IMR-90 (cell line): ENCODE measurements around the gene APCDD1L. TPM values are rescaled to one million over a fixed set of nuclear protein-coding genes. Genes with fewer than 3 reads are reported as not detected.
A peak's percentile ranks its signal among the peaks of the same experiment; 100 is the strongest.

Experiments used
- ATAC-seq: fragments of 200-7000 bp; cut with Tn5 transposase; 2 replicates; pipeline ENCODE4 v1.9.1; 2020; ENCODE audit warnings: low read depth, mild to moderate bottlenecking, moderate library complexity
- BruUV-seq: library from RNA; stranded (reverse); fragments of 400-500 nt; replicated peaks from 2 replicates; lab custom pipeline; 2021; lab: Mats Ljungman, UMichigan
- CTCF ChIA-PET: fragments of 300-600 bp; formaldehyde crosslinking; extraction: SDS; loops from one replicate; lab custom pipeline; 2021; ENCODE audit warnings: antibody characterized with exemption; lab: Yijun Ruan, JAX
- POLR2A ChIA-PET: fragments of 300-600 bp; sonication (Branson Sonifier 250); formaldehyde crosslinking; loops from one replicate; lab custom pipeline; 2022; ENCODE audit warnings: antibody characterized with exemption; ENCODE audit not compliant: unreplicated experiment; lab: Charles Lee
- DNase-seq: peaks from one replicate; pipeline ENCODE4 v3.0.0; 2013
- H2AFZ ChIP-seq: replicated peaks from 2 replicates; pipeline ENCODE3; 2013; ENCODE audit warnings: low read length, mild to moderate bottlenecking; ENCODE audit not compliant: poor library complexity
- H2AK5ac ChIP-seq: 2 replicates; pipeline ENCODE4 v1.6.1; 2013; ENCODE audit warnings: low read depth, low read length, inconsistent platforms
- H2AK9ac ChIP-seq: replicated peaks from 2 replicates; pipeline ENCODE3; 2013; ENCODE audit warnings: mild to moderate bottlenecking, low read depth, low read length, moderate library complexity; ENCODE audit not compliant: poor library complexity
- H2BK120ac ChIP-seq: 2 replicates; pipeline ENCODE4 v1.6.1; 2013; ENCODE audit warnings: low read depth, low read length, inconsistent platforms
- H2BK15ac ChIP-seq: 3 replicates; pipeline ENCODE4 v1.6.1; 2013; ENCODE audit warnings: low read depth, low read length, inconsistent platforms
- H2BK20ac ChIP-seq: 2 replicates; pipeline ENCODE4 v1.6.1; 2013; ENCODE audit warnings: low read depth, mild to moderate bottlenecking, inconsistent platforms, low read length, moderate library complexity
- H2BK5ac ChIP-seq: 2 replicates; pipeline ENCODE4 v1.6.1; 2013; ENCODE audit warnings: mild to moderate bottlenecking, low read depth, low read length, inconsistent platforms; ENCODE audit not compliant: poor library complexity, severe bottlenecking
- H3K14ac ChIP-seq: replicated peaks from 2 replicates; pipeline ENCODE4 v1.6.1; 2013; ENCODE audit warnings: low read depth, low read length, inconsistent platforms
- H3K18ac ChIP-seq: 2 replicates; pipeline ENCODE4 v1.6.1; 2013; ENCODE audit warnings: low read depth, low read length, control low read depth
- H3K23ac ChIP-seq: 2 replicates; pipeline ENCODE4 v1.6.1; 2013; ENCODE audit warnings: low read depth, low read length, inconsistent platforms
- H3K27ac ChIP-seq: 2 replicates; pipeline ENCODE4 v1.5.1; 2013; ENCODE audit warnings: mild to moderate bottlenecking, control low read depth, low read length; ENCODE audit not compliant: insufficient read depth
- H3K27me3 ChIP-seq: 2 replicates; pipeline ENCODE4 v1.6.1; 2013; ENCODE audit warnings: low read length; ENCODE audit not compliant: control insufficient read depth, insufficient read depth
- H3K36me3 ChIP-seq: 2 replicates; pipeline ENCODE4 v1.6.1; 2013; ENCODE audit warnings: low read length, mixed read lengths; ENCODE audit not compliant: control insufficient read depth, insufficient read depth
- H3K4ac ChIP-seq: 2 replicates; pipeline ENCODE4 v1.6.1; 2013; ENCODE audit warnings: low read depth, low read length, inconsistent platforms
- H3K4me1 ChIP-seq: 2 replicates; pipeline ENCODE4 v1.6.1; 2013; ENCODE audit warnings: low read length, mixed read lengths; ENCODE audit not compliant: control insufficient read depth, insufficient read depth
- H3K4me2 ChIP-seq: 2 replicates; pipeline ENCODE4 v1.6.1; 2013; ENCODE audit warnings: low read depth, mild to moderate bottlenecking, control low read depth, low read length, moderate library complexity
- H3K4me3 ChIP-seq: 2 replicates; pipeline ENCODE4 v1.5.1; 2013; ENCODE audit warnings: low read depth, mild to moderate bottlenecking, control low read depth, low read length, moderate library complexity; ENCODE audit not compliant: insufficient read depth
- H3K56ac ChIP-seq: 2 replicates; pipeline ENCODE4 v1.6.1; 2013; ENCODE audit warnings: low read length, inconsistent platforms; ENCODE audit not compliant: insufficient read depth; ENCODE audit errors: extremely low read depth
- H3K79me1 ChIP-seq, 2 experiments: 2 replicates each; pipeline ENCODE4 v1.6.1; 2013; ENCODE audit warnings: low read length in 2 of 2, inconsistent platforms in 1 of 2, low read depth in 1 of 2
- H3K9ac ChIP-seq: 2 replicates; pipeline ENCODE4 v1.6.1; 2013; ENCODE audit warnings: low read depth, low read length, control low read depth
- H3K9me1 ChIP-seq: 2 replicates; pipeline ENCODE4 v1.6.1; 2013; ENCODE audit warnings: low read length, inconsistent platforms; ENCODE audit not compliant: insufficient read depth
- H3K9me3 ChIP-seq: 2 replicates; pipeline ENCODE4 v1.6.1; 2013; ENCODE audit warnings: low read length; ENCODE audit not compliant: control insufficient read depth, insufficient read depth
- H4K20me1 ChIP-seq: 2 replicates; pipeline ENCODE4 v1.6.1; 2013; ENCODE audit warnings: low read length, inconsistent platforms; ENCODE audit not compliant: insufficient read depth
- H4K5ac ChIP-seq: 2 replicates; pipeline ENCODE4 v1.6.1; 2013; ENCODE audit warnings: mild to moderate bottlenecking, low read depth, low read length, control low read depth
- H4K8ac ChIP-seq, 2 experiments: 2 replicates each; pipeline ENCODE4 v1.6.1; 2013; ENCODE audit warnings: low read depth in 2 of 2, low read length in 2 of 2, control low read depth in 1 of 2, inconsistent platforms in 1 of 2
- H4K91ac ChIP-seq: 2 replicates; pipeline ENCODE4 v1.6.1; 2013; ENCODE audit warnings: low read depth, low read length, inconsistent platforms; ENCODE audit not compliant: insufficient read depth
- BHLHE40 ChIP-seq: fragments of 150-350 bp; IDR thresholded peaks from 2 replicates; pipeline ENCODE4 v1.6.1; 2016; ENCODE audit warnings: mild to moderate bottlenecking, low read depth, low read length
- CEBPB ChIP-seq: IDR thresholded peaks from 2 replicates; pipeline ENCODE4 v1.6.1; 2012; ENCODE audit warnings: low read depth, low read length, improper control_type of control experiment
- CHD1 ChIP-seq: IDR thresholded peaks from 2 replicates; pipeline ENCODE4 v1.6.1; 2012; ENCODE audit warnings: low read depth, low read length, improper control_type of control experiment
- CTCF ChIP-seq: conservative IDR thresholded peaks from 2 replicates; pipeline ENCODE4 v1.5.1; 2012; ENCODE audit warnings: mild to moderate bottlenecking, low read depth, low read length, improper control_type of control experiment
- ELK1 ChIP-seq: fragments of 150-350 bp; IDR thresholded peaks from 2 replicates; pipeline ENCODE4 v1.6.1; 2016; ENCODE audit warnings: low read depth, mild to moderate bottlenecking, low read length, moderate library complexity, borderline replicate concordance
- FOS ChIP-seq: fragments of 150-350 bp; IDR thresholded peaks from 2 replicates; pipeline ENCODE4 v1.6.1; 2016; ENCODE audit warnings: low read depth, low read length
- MAFK ChIP-seq: IDR thresholded peaks from 2 replicates; pipeline ENCODE4 v1.6.1; 2012; ENCODE audit warnings: low read depth, low read length, improper control_type of control experiment
- MAZ ChIP-seq: IDR thresholded peaks from 2 replicates; pipeline ENCODE4 v1.6.1; 2012; ENCODE audit warnings: low read depth, mild to moderate bottlenecking, low read length, improper control_type of control experiment, moderate library complexity, borderline replicate concordance
- MXI1 ChIP-seq: IDR thresholded peaks from 2 replicates; pipeline ENCODE4 v1.6.1; 2012; ENCODE audit warnings: low read depth, mild to moderate bottlenecking, low read length, moderate library complexity, borderline replicate concordance
- NFE2L2 ChIP-seq: fragments of 150-350 bp; IDR thresholded peaks from 2 replicates; pipeline ENCODE4 v1.6.1; 2016; ENCODE audit warnings: low read depth, mild to moderate bottlenecking, low read length
- POLR2A ChIP-seq: IDR thresholded peaks from 2 replicates; pipeline ENCODE4 v1.6.1; 2012; ENCODE audit warnings: mild to moderate bottlenecking, low read depth, low read length
- RAD21 ChIP-seq: IDR thresholded peaks from 2 replicates; pipeline ENCODE4 v1.6.1; 2012; ENCODE audit warnings: low read length, improper control_type of control experiment
- RCOR1 ChIP-seq: IDR thresholded peaks from 2 replicates; pipeline ENCODE4 v1.6.1; 2012; ENCODE audit warnings: mild to moderate bottlenecking, low read length, improper control_type of control experiment; ENCODE audit not compliant: insufficient replicate concordance
- RFX5 ChIP-seq: IDR thresholded peaks from 2 replicates; pipeline ENCODE4 v1.8.0; 2012; ENCODE audit warnings: low read depth, mild to moderate bottlenecking, low read length, moderate library complexity
- SMC3 ChIP-seq: fragments of 150-350 bp; IDR thresholded peaks from 2 replicates; pipeline ENCODE4 v1.6.1; 2016; ENCODE audit warnings: low read depth, mild to moderate bottlenecking, antibody characterized with exemption, low read length, moderate library complexity
- USF2 ChIP-seq: fragments of 150-350 bp; IDR thresholded peaks from 2 replicates; pipeline ENCODE4 v1.6.1; 2017; ENCODE audit warnings: mild to moderate bottlenecking, antibody characterized with exemption, low read length, low read depth
- WGBS, 2 experiments: methylation state at CpG; one replicate each; pipeline versions ENCODE4 v1.1.5 to v1.1.7; 2013; ENCODE audit warnings: missing lambda C conversion rate in 2 of 2; ENCODE audit not compliant: insufficient read length in 1 of 2; ENCODE audit errors: extremely low coverage in 2 of 2; 5-methylcytosine and 5-hydroxymethylcytosine counted together
- dilution Hi-C: fragments of 300-500 bp; cut with HindIII; formaldehyde crosslinking; loops from one replicate; pipeline ENCODE4 v1.14.3; 2018; ENCODE audit warnings: low sequenced_read_pairs; ENCODE audit not compliant: unreplicated experiment
- in situ Hi-C: fragments of 300-500 bp; cut with MboI; formaldehyde crosslinking; loops from 3 replicates; pipeline ENCODE4 v1.14.3; 2019; ENCODE audit warnings: low sequenced_read_pairs, inconsistent platforms, mixed read lengths
- intact Hi-C: fragments of 100-400 bp; cut with micrococcal nuclease; formaldehyde crosslinking; loops from 2 replicates; pipeline ENCODE4 v1.10.0; 2022
- polyA plus RNA-seq, 3 experiments: library from polyadenylated mRNA; depleted of rRNA; stranded (reverse); fragments of >200 nt; gene quantifications; 2 replicates each; pipeline ENCODE4 v1.2.3, GENCODE V29; 2012; ENCODE audit warnings: low replicate concordance in 1 of 3
- total RNA-seq: library from RNA; depleted of rRNA; stranded (reverse); fragments of >200 nt; gene quantifications from 2 replicates; pipeline ENCODE4 v1.2.3, GENCODE V29; 2012

Gene APCDD1L
- total and polyA plus RNA-seq, 2 of the 4 experiments (the other 2 are of a cell fraction) = 2.5 to 18.3 TPM

GRCh38 chr20:58551631-58552030, 36.4 kb upstream of the APCDD1L start:
- H3K4me1 ChIP-seq = peaks cover 46% of the 10 kb centered on the region
- H3K79me1 ChIP-seq = peaks cover 0 to 5% of the 10 kb centered on the region in 2 experiments; a peak in 1 of 4 replicates
- H4K8ac ChIP-seq = no peak overlapping the region
- H2AK9ac ChIP-seq = no peak overlapping the region
- WGBS, 2 experiments = no CpG with 5 or more reads among the region's 8 CpGs
- no TSS peak for BruUV-seq
- H3K4me3 ChIP-seq = no peak overlapping the region
- in situ Hi-C loops (no loop called here), dilution Hi-C loops (no loop called here), intact Hi-C loops (no loop called here)
- H4K5ac ChIP-seq = no peak overlapping the region
- H4K20me1 ChIP-seq = no peaks in the 10 kb centered on the region
- peaks cover 28% of the 10 kb centered on the region; the same call in 1 of the 2 replicates for H3K9me1 ChIP-seq
- H3K4me2 ChIP-seq = no peak overlapping the region
- H2BK120ac ChIP-seq = peak overlapping the region; percentile 8; the same call in 1 of the 2 replicates
- ATAC-seq = no peak
- no peak overlapping the region for H3K23ac ChIP-seq
- no peak for TF ChIP-seq FOS
- TF ChIP-seq RCOR1 = no peak
- TF ChIP-seq POLR2A = no peak
- no peak for TF ChIP-seq CHD1
- TF ChIP-seq SMC3 = no peak
- TF ChIP-seq USF2 = no peak
- TF ChIP-seq MAZ = no peak
- TF ChIP-seq ELK1 = no peak
- no peak for TF ChIP-seq RAD21
- TF ChIP-seq NFE2L2 = no peak
- TF ChIP-seq BHLHE40 = no peak
- no peak for TF ChIP-seq CEBPB
- TF ChIP-seq RFX5 = no peak
- TF ChIP-seq MAFK = no peak
- no peak for TF ChIP-seq CTCF
- TF ChIP-seq MXI1 = no peak
- H3K18ac ChIP-seq = no peak overlapping the region
- H3K4ac ChIP-seq = peak overlapping the region; percentile 48; the same call in 1 of the 2 replicates
- CTCF ChIA-PET = no interaction called here
- no peak overlapping the region for H2BK5ac ChIP-seq
- no peaks in the 10 kb centered on the region for H3K27me3 ChIP-seq
- H3K9me3 ChIP-seq = no peaks in the 10 kb centered on the region
- DNase-seq = no peak
- 0 out of 2 replicates have a peak overlapping the region, but pooled peaks have one; percentile 26 for H2BK20ac ChIP-seq
- H3K36me3 ChIP-seq = no peaks in the 10 kb centered on the region
- H3K56ac ChIP-seq = no peak overlapping the region
- peak overlapping the region; percentile 20; the same call in 1 of the 2 replicates for H4K91ac ChIP-seq
- H3K14ac ChIP-seq = no peak overlapping the region
- peak overlapping the region; percentile 58; the same call in 2 of the 3 replicates for H2BK15ac ChIP-seq
- no peak overlapping the region for H3K27ac ChIP-seq
- POLR2A ChIA-PET = no interaction called here
- H2AFZ ChIP-seq = no peak overlapping the region
- peak overlapping the region; percentile 52 for H2AK5ac ChIP-seq
- no peak overlapping the region for H3K9ac ChIP-seq
